Tibial nerve (tissue), 4 donors: ENCODE results near the gene SLC30A9. TPM values are rescaled to one million over a fixed set of nuclear protein-coding genes. Genes with fewer than 3 reads are reported as not detected.

Experiments
- DNase-seq, 2 donors: peaks; one replicate each; pipeline ENCODE4 v3.0.0-alpha.2; 2019; ENCODE audit warnings: low spot score in 2 of 2
- H3K27ac ChIP-seq, 4 donors: fragments of 200-600 bp; sonication (generic) in 3 of 4; one replicate each; pipeline ENCODE4 v1.5.1; 2017 to 2019; ENCODE audit warnings: mild to moderate bottlenecking in 1 of 4
- H3K27me3 ChIP-seq, 2 donors: fragments of 200-600 bp; sonication (generic) in 1 of 2; one replicate each; pipeline versions ENCODE4 v1.5.1 to v1.6.0; 2017 to 2019
- H3K36me3 ChIP-seq, 3 donors: fragments of 200-600 bp; sonication (generic); one replicate each; pipeline ENCODE4 v1.5.1; 2018 to 2019
- H3K4me1 ChIP-seq, 4 donors: fragments of 200-600 bp; sonication (generic) in 3 of 4; one replicate each; pipeline ENCODE4 v1.5.1; 2017 to 2019
- H3K4me3 ChIP-seq, 4 donors: fragments of 200-600 bp; sonication (generic) in 3 of 4; one replicate each; pipeline ENCODE4 v1.5.1; 2017 to 2019; ENCODE audit warnings: mild to moderate bottlenecking in 1 of 4, moderate library complexity in 1 of 4
- H3K9me3 ChIP-seq, 4 donors: fragments of 200-600 bp; sonication (generic) in 3 of 4; one replicate each; pipeline ENCODE4 v1.5.1; 2017 to 2019
- EP300 ChIP-seq, 2 donors: sonication (generic); formaldehyde crosslinking; IDR thresholded peaks; one replicate each; pipeline ENCODE4 v1.6.1; 2017; ENCODE audit warnings: antibody characterized with exemption in 2 of 2, mild to moderate bottlenecking in 1 of 2
- POLR2A ChIP-seq, 2 donors: fragments of 450-650 bp; IDR thresholded peaks; one replicate each; pipeline ENCODE4 v1.6.1; 2017; ENCODE audit warnings: antibody characterized with exemption in 2 of 2, mild to moderate bottlenecking in 2 of 2, moderate library complexity in 2 of 2
- WGBS, 2 donors: methylation state at CpG; one replicate each; pipeline ENCODE4 v1.1.5; 2018; 5-methylcytosine and 5-hydroxymethylcytosine counted together
- total RNA-seq, 4 donors: library from RNA; depleted of rRNA; stranded (reverse); fragments of >200 nt; gene quantifications; one replicate each; pipeline ENCODE4 v1.1.0, GENCODE V29; 2016
- TF ChIP-seq, protein P1 (sequence below), 5 experiments: fragments of 200-600 bp in 3 of 5; fragments of 450-650 bp in 2 of 5; sonication (generic) in 3 of 5; IDR thresholded peaks; one replicate each; pipeline ENCODE4 v1.5.1; 2016 to 2019; ENCODE audit warnings: antibody characterized with exemption in 5 of 5, mild to moderate bottlenecking in 3 of 5, moderate library complexity in 2 of 5

Gene SLC30A9
- total RNA-seq, 4 donors from 2014 or later: 48.5 to 65.3 (median 62.1) TPM

DNA sequence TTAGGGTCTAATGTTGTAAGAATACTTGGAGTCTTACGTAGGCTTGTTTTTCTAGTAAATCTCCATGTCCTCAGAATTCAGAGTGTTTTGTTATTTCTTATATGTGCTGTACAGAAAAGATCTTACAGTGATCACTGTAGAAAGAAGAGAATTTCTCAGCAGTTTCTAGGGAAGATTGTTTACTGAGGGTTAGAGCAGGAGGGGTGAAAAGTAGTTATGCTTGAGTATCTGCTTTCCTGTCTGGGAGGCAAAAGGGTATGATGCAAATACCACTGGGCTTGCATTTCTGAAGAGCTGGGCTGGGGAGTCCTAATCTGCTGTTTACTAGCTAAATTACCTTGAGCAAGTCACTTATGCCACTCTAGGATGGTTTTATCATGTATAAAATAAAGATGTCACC is 84.0 kb downstream of the SLC30A9 start:
- Histone ChIP-seq H3K36me3 (peaks cover 0 to 46% (median 0%) of the 10 kb centered on the region in 3 donors), H3K4me1 (no peaks in the 10 kb centered on the region), H3K27me3 (no peaks in the 10 kb centered on the region), H3K9me3 (no peaks in the 10 kb centered on the region), H3K4me3 (no peak overlapping the region), H3K27ac (no peak overlapping the region)
- TF ChIP-seq POLR2A (IDR thresholded peaks at IDR 0.05): no peak
- WGBS, 2 donors: 94 to 96% methylated on average over 1 of the region's 1 CpG
- no peak for DNase-seq

DNA sequence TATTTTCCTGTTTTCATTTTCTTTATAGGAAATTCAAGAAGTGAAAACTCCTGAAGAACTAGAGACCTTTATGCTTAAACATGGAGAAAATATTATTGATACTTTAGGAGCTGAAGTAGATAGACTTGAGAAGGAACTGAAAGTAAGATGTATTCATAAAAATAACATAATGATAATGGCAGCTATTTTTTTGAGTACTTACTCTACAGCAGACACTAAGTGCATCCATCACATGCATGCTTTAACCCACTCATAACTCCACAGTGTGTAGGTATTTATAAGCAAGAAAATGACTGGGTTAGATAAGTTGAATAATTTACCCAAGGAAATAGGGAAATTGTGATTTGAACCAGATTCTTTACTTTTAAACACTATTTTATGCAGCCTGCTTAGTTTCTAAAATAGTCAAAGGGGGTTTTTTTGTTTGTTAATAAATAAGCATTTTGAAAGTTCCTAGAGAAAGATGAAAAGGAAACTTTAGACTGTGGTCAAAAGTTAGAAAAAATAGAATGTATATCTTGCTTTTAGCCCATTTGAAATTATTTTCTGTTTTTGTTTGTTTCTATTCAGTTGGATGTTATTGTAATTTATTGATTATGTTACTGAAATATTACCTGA is 88.0 kb downstream of the SLC30A9 start:
- H3K9me3 ChIP-seq: no peaks in the 10 kb centered on the region
- no peaks in the 10 kb centered on the region for H3K27me3 ChIP-seq
- no peak for DNase-seq
- H3K4me3 ChIP-seq: no peak overlapping the region
- no peaks in the 10 kb centered on the region for H3K4me1 ChIP-seq
- peaks cover 0 to 64% (median 0%) of the 10 kb centered on the region in 3 donors for H3K36me3 ChIP-seq
- no peak overlapping the region for H3K27ac ChIP-seq
- TF ChIP-seq EP300 (IDR thresholded peaks at IDR 0.05): no peak
- TF ChIP-seq, protein P1, sequence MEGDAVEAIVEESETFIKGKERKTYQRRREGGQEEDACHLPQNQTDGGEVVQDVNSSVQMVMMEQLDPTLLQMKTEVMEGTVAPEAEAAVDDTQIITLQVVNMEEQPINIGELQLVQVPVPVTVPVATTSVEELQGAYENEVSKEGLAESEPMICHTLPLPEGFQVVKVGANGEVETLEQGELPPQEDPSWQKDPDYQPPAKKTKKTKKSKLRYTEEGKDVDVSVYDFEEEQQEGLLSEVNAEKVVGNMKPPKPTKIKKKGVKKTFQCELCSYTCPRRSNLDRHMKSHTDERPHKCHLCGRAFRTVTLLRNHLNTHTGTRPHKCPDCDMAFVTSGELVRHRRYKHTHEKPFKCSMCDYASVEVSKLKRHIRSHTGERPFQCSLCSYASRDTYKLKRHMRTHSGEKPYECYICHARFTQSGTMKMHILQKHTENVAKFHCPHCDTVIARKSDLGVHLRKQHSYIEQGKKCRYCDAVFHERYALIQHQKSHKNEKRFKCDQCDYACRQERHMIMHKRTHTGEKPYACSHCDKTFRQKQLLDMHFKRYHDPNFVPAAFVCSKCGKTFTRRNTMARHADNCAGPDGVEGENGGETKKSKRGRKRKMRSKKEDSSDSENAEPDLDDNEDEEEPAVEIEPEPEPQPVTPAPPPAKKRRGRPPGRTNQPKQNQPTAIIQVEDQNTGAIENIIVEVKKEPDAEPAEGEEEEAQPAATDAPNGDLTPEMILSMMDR (IDR thresholded peaks at IDR 0.05): no peak
- TF ChIP-seq POLR2A (IDR thresholded peaks at IDR 0.05): no peak

DNA sequence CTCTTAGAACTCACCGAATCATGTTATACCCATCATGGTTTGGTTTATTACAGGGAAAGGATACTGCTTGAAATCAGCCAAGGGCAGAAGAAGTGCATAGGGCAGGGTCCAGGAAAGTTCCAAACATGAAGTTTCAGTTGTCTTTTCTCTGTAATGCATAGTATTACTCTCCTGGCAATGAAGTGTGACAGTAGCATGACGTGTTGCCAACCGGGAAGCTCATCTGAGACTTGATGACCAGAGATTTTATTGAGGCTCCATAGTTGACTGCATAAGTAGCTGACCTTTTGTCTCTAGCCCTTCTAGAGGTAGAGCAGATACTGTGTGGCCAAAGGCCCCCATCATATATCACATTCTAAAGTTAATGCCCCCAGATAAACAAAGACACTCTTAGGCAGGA is 90.0 kb downstream of the SLC30A9 start:
- H3K27me3 ChIP-seq: no peaks in the 10 kb centered on the region
- no peaks in the 10 kb centered on the region for H3K9me3 ChIP-seq
- H3K4me1 ChIP-seq: no peaks in the 10 kb centered on the region
- WGBS, 2 donors: 97 to 100% methylated on average over 3 of the region's 3 CpGs
- DNase-seq: no peak
- H3K36me3 ChIP-seq: peaks cover 0 to 68% (median 0%) of the 10 kb centered on the region in 3 donors
- TF ChIP-seq EP300 (IDR thresholded peaks at IDR 0.05) (no peak), POLR2A (IDR thresholded peaks at IDR 0.05) (no peak)
- TF ChIP-seq, protein P1 (IDR thresholded peaks at IDR 0.05): no peak
- H3K27ac ChIP-seq: no peak overlapping the region
- H3K4me3 ChIP-seq: no peak overlapping the region

DNA sequence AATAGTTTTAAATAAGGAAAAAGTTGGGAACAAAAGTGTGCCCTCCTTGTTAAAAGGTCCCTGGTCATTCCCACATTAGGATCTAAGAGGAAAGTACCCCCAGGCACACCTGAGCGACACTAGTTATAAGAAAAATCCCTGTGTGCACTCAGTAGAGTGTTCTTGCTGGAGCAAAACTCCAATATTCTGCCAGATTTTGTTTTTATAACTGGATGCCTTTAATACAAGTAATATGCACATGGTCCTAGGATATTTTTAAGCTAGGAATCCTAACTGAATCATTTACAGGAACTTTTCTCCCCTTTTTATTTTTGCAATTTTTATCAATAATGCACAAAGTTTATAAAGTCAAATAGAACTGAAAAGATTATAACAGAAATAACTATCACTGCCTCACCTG is 93.5 kb downstream of the SLC30A9 start:
- DNase-seq: no peak
- Histone ChIP-seq H3K36me3 (peaks cover 0 to 69% (median 0%) of the 10 kb centered on the region in 3 donors), H3K4me1 (no peaks in the 10 kb centered on the region), H3K4me3 (no peak overlapping the region), H3K27ac (no peak overlapping the region), H3K9me3 (no peaks in the 10 kb centered on the region), H3K27me3 (no peaks in the 10 kb centered on the region)
- TF ChIP-seq, protein P1 (IDR thresholded peaks at IDR 0.05): no peak
- TF ChIP-seq EP300 (IDR thresholded peaks at IDR 0.05): no peak
- no peak for TF ChIP-seq POLR2A (IDR thresholded peaks at IDR 0.05)
- 74 to 83% methylated on average over 1 of the region's 1 CpG for WGBS, 2 donors

DNA sequence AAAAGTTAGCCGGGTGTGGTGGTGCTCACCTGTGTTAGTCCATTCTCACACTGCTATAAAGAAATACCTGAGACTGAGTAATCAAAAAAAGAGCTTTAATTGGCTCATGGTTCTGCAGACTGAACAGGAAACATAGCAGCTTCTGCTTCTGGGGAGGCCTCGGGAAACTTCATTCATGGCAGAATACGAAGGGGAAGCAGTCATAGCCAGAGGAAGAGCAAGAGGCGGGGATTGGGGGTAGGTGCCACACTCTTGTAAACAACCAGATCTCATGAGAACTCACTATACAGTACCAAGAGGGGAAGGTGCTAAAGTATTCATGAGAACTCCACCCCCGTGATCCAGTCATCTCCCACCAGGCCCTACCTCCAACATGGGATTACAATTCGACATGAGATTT is 98.1 kb downstream of the SLC30A9 start:
- Histone ChIP-seq H3K27me3 (no peaks in the 10 kb centered on the region), H3K9me3 (no peaks in the 10 kb centered on the region), H3K4me1 (no peaks in the 10 kb centered on the region), H3K36me3 (peaks cover 0 to 41% (median 0%) of the 10 kb centered on the region in 3 donors), H3K27ac (no peak overlapping the region), H3K4me3 (no peak overlapping the region)
- WGBS, 2 donors: 88 to 91% methylated on average over 6 of the region's 6 CpGs
- TF ChIP-seq, protein P1 (IDR thresholded peaks at IDR 0.05): no peak
- TF ChIP-seq POLR2A (IDR thresholded peaks at IDR 0.05) (no peak), EP300 (IDR thresholded peaks at IDR 0.05) (no peak)
- DNase-seq: no peak
